Amygdala (tissue), 56 donors: ENCODE measurements around the gene AEBP1.

Source experiments
- DNase-seq, 56 donors: peaks; one replicate each; lab custom pipeline; 2025; lab: John Stamatoyannopoulos, UW

AEBP1 gene

GRCh38 chr7:44103923-44104859, at the start of gene AEBP1:
TSS of gene AEBP1 (plus strand) at chr7:44104345. CDS start at chr7:44104666, 321 bp downstream.
- no peak for DNase-seq

GRCh38 chr7:44056681-44057080, 47.5 kb upstream of the AEBP1 start:
- no peak for DNase-seq

GRCh38 chr7:44057181-44057848, 46.8 kb upstream of the AEBP1 start:
- DNase-seq, result no peak

- DNase-seq, result no peak
Measured at GRCh38 chr7:44057849-44058758, 46.0 kb upstream of the AEBP1 start.

- DNase-seq, result no peak
Measured at GRCh38 chr7:44058759-44059218, 45.4 kb upstream of the AEBP1 start.

GRCh38 chr7:44059219-44060090, 44.7 kb upstream of the AEBP1 start:
- DNase-seq, result no peak

- DNase-seq, result no peak
Measured at GRCh38 chr7:44060091-44060947, 43.8 kb upstream of the AEBP1 start.

- no peak for DNase-seq
Measured at GRCh38 chr7:44060948-44061644, 43.0 kb upstream of the AEBP1 start.

GRCh38 chr7:44061645-44062179, 42.4 kb upstream of the AEBP1 start:
- no peak for DNase-seq

GRCh38 chr7:44062180-44062902, 41.8 kb upstream of the AEBP1 start:
- DNase-seq, result no peak

- no peak for DNase-seq
Measured at GRCh38 chr7:44062903-44063295, 41.2 kb upstream of the AEBP1 start.

- DNase-seq, result no peak
Measured at GRCh38 chr7:44063547-44063893, 40.6 kb upstream of the AEBP1 start.

GRCh38 chr7:44063894-44064651, 40.1 kb upstream of the AEBP1 start:
- DNase-seq, result no peak

- DNase-seq, result no peak
Measured at GRCh38 chr7:44064791-44065430, 39.2 kb upstream of the AEBP1 start.

GRCh38 chr7:44065431-44066110, 38.6 kb upstream of the AEBP1 start, which contains the start of gene PGAM2:
TSS of gene PGAM2 (minus strand) at chr7:44065567. CDS start at chr7:44065529, 38 bp downstream.
- DNase-seq, result peak in 38 of 56 donors; percentile 24 to 80 (median 60)
